HepG2 (cell line): ENCODE results near the gene ENGASE. TPM values are rescaled to one million over a fixed set of nuclear protein-coding genes. Genes with fewer than 3 reads are reported as not detected.
A peak's percentile ranks its signal among the peaks of the same experiment; 100 is the strongest.

Experiments
- DBP ChIP-seq: sonication (generic); formaldehyde crosslinking; IDR thresholded peaks from 2 replicates; pipeline ENCODE4 v1.4.0; 2020; ENCODE audit warnings: missing genetic modification reagents; ENCODE audit errors: not compliant biosample characterization
- HOXD1 ChIP-seq: sonication (generic); formaldehyde crosslinking; IDR thresholded peaks from 2 replicates; pipeline ENCODE4 v1.5.0; 2020; ENCODE audit warnings: missing genetic modification reagents
- JDP2 ChIP-seq: sonication (generic); formaldehyde crosslinking; IDR thresholded peaks from 2 replicates; pipeline ENCODE4 v1.8.1; 2022; ENCODE audit warnings: missing genetic modification reagents, borderline replicate concordance
- KDM4B ChIP-seq: sonication (generic); formaldehyde crosslinking; IDR thresholded peaks from 2 replicates; pipeline ENCODE4 v1.4.0; 2020; ENCODE audit warnings: missing genetic modification reagents
- MAX ChIP-seq: IDR thresholded peaks from 2 replicates; pipeline ENCODE4 v1.6.1; 2012; ENCODE audit warnings: inconsistent platforms
- NCOA5 ChIP-seq: sonication (generic); formaldehyde crosslinking; IDR thresholded peaks from 2 replicates; pipeline ENCODE4 v1.4.0; 2020; ENCODE audit warnings: missing genetic modification reagents
- POLR2G ChIP-seq: fragments of 200-400 bp; formaldehyde crosslinking; IDR thresholded peaks from 2 replicates; pipeline ENCODE4 v1.6.1; 2018; ENCODE audit warnings: mild to moderate bottlenecking, low read depth, low read length, moderate library complexity
- PRPF4 ChIP-seq: fragments of 200-400 bp; formaldehyde crosslinking; IDR thresholded peaks from 2 replicates; pipeline ENCODE4 v1.6.1; 2016; ENCODE audit warnings: low read length, low read depth; ENCODE audit not compliant: poor library complexity, severe bottlenecking
- ZBTB7A ChIP-seq: sonication (generic); formaldehyde crosslinking; IDR thresholded peaks from 2 replicates; pipeline ENCODE4 v1.8.0; 2022; ENCODE audit warnings: mild to moderate bottlenecking, missing genetic modification reagents
- ZNF280B ChIP-seq: sonication (generic); formaldehyde crosslinking; IDR thresholded peaks from 2 replicates; pipeline ENCODE4 v1.5.0; 2020; ENCODE audit warnings: missing genetic modification reagents, mild to moderate bottlenecking, borderline replicate concordance
- ZNF350 ChIP-seq: sonication (generic); formaldehyde crosslinking; IDR thresholded peaks from 2 replicates; pipeline ENCODE4 v1.4.0; 2020; ENCODE audit warnings: mild to moderate bottlenecking, low read depth, missing genetic modification reagents, borderline replicate concordance
- ZNF737 ChIP-seq: sonication (generic); formaldehyde crosslinking; IDR thresholded peaks from 2 replicates; pipeline ENCODE4 v1.5.0; 2020; ENCODE audit warnings: missing genetic modification reagents, mild to moderate bottlenecking, borderline replicate concordance
- polyA plus RNA-seq, 8 experiments: library from polyadenylated mRNA; depleted of rRNA in 3 of 8; stranded (reverse) in 7 of 8; unstranded in 1 of 8; fragments of >200 nt; fragmentation: Illumina TruSeq in 4 of 8; extraction: Trizol in 4 of 8; gene quantifications; 2 replicates each; pipeline versions ENCODE4 v1.2.1 to v1.2.3, GENCODE V29; 2011 to 2016; ENCODE audit warnings: low read depth in 4 of 8, missing spikeins in 1 of 8, mixed read lengths in 1 of 8; ENCODE audit not compliant: insufficient read depth in 1 of 8
- total RNA-seq, 5 experiments: library from RNA; depleted of rRNA; stranded (reverse); fragments of >200 nt; fragmentation: Illumina TruSeq; extraction: Trizol; gene quantifications; 2 replicates each; pipeline ENCODE4 v1.2.3, GENCODE V29; 2016; ENCODE audit warnings: low read depth in 1 of 5
- TF ChIP-seq, protein P1 (sequence below): sonication (generic); formaldehyde crosslinking; IDR thresholded peaks from 2 replicates; pipeline ENCODE4 v1.4.0; 2020; ENCODE audit warnings: mild to moderate bottlenecking, missing genetic modification reagents
- TF ChIP-seq, protein P2 (sequence below): sonication (generic); formaldehyde crosslinking; IDR thresholded peaks from 2 replicates; pipeline ENCODE4 v1.4.0; 2020; ENCODE audit warnings: missing genetic modification reagents
- TF ChIP-seq, protein P3 (sequence below): sonication (generic); formaldehyde crosslinking; IDR thresholded peaks from 2 replicates; pipeline ENCODE4 v1.5.0; 2020; ENCODE audit warnings: missing genetic modification reagents

The ENGASE gene
- total and polyA plus RNA-seq, 2 of the 13 experiments (the other 11 are each of a cell fraction or from before 2014, with no cell fraction given), result 10.6 to 18.1 TPM

DNA sequence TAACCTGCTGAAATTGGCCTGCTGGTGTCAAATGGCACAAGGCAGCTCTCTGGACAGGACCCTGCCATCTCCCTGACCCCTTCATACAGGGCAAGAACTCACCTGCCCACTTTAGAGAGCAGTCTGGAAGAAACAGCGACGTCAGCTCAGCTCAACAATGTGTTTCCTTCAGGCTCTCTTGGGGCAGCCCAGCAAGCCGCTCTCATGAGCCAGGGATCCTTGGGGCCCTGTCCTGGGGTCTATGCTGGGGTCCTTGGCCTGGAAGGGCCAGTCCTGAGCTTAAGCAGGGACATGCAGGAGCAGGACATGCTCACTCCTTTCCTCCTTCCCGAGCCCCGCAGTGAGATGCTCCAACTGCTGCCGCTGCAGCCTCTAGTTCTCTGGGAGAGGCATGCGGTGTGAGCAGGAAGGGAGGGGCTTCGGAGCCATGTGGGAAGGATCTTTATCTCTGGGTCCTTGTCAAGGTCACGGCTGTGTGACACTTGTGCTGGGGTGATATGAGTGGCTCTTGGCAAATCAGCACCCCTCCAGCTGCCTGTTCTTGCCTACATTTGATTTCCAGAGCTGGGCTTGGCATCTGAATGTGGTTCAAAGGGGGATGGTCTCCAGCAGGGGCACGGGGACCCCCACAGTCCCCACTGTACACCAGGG is 47.2 kb upstream of the ENGASE start (continued):
- TF ChIP-seq, protein P1, sequence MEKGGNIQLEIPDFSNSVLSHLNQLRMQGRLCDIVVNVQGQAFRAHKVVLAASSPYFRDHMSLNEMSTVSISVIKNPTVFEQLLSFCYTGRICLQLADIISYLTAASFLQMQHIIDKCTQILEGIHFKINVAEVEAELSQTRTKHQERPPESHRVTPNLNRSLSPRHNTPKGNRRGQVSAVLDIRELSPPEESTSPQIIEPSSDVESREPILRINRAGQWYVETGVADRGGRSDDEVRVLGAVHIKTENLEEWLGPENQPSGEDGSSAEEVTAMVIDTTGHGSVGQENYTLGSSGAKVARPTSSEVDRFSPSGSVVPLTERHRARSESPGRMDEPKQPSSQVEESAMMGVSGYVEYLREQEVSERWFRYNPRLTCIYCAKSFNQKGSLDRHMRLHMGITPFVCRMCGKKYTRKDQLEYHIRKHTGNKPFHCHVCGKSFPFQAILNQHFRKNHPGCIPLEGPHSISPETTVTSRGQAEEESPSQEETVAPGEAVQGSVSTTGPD (CRISPR knock-in tag), result 0 out of 2 replicates have a peak, but pooled peaks have one; percentile 62
- TF ChIP-seq JDP2 (CRISPR knock-in tag) (no peak), MAX (peak; percentile 84), ZNF280B (CRISPR knock-in tag) (peak; percentile 7; the same call in 1 of the 2 replicates), ZBTB7A (CRISPR knock-in tag) (peak; percentile 47; the same call in 1 of the 2 replicates), KDM4B (CRISPR knock-in tag) (peak; percentile 10; the same call in 1 of the 2 replicates), PRPF4 (no peak), ZNF350 (0 out of 2 replicates have a peak, but pooled peaks have one; percentile 32), NCOA5 (CRISPR knock-in tag) (no peak), HOXD1 (no peak; the same call in 1 of the 2 replicates), POLR2G (peak; percentile 99), ZNF737 (0 out of 2 replicates have a peak, but pooled peaks have one; percentile 55), DBP (CRISPR knock-in tag) (no peak)
- TF ChIP-seq, protein P2, sequence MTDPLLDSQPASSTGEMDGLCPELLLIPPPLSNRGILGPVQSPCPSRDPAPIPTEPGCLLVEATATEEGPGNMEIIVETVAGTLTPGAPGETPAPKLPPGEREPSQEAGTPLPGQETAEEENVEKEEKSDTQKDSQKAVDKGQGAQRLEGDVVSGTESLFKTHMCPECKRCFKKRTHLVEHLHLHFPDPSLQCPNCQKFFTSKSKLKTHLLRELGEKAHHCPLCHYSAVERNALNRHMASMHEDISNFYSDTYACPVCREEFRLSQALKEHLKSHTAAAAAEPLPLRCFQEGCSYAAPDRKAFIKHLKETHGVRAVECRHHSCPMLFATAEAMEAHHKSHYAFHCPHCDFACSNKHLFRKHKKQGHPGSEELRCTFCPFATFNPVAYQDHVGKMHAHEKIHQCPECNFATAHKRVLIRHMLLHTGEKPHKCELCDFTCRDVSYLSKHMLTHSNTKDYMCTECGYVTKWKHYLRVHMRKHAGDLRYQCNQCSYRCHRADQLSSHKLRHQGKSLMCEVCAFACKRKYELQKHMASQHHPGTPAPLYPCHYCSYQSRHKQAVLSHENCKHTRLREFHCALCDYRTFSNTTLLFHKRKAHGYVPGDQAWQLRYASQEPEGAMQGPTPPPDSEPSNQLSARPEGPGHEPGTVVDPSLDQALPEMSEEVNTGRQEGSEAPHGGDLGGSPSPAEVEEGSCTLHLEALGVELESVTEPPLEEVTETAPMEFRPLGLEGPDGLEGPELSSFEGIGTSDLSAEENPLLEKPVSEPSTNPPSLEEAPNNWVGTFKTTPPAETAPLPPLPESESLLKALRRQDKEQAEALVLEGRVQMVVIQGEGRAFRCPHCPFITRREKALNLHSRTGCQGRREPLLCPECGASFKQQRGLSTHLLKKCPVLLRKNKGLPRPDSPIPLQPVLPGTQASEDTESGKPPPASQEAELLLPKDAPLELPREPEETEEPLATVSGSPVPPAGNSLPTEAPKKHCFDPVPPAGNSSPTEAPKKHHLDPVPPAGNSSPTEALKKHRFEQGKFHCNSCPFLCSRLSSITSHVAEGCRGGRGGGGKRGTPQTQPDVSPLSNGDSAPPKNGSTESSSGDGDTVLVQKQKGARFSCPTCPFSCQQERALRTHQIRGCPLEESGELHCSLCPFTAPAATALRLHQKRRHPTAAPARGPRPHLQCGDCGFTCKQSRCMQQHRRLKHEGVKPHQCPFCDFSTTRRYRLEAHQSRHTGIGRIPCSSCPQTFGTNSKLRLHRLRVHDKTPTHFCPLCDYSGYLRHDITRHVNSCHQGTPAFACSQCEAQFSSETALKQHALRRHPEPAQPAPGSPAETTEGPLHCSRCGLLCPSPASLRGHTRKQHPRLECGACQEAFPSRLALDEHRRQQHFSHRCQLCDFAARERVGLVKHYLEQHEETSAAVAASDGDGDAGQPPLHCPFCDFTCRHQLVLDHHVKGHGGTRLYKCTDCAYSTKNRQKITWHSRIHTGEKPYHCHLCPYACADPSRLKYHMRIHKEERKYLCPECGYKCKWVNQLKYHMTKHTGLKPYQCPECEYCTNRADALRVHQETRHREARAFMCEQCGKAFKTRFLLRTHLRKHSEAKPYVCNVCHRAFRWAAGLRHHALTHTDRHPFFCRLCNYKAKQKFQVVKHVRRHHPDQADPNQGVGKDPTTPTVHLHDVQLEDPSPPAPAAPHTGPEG (CRISPR knock-in tag), result no peak; the same call in 1 of the 2 replicates
- TF ChIP-seq, protein P3, sequence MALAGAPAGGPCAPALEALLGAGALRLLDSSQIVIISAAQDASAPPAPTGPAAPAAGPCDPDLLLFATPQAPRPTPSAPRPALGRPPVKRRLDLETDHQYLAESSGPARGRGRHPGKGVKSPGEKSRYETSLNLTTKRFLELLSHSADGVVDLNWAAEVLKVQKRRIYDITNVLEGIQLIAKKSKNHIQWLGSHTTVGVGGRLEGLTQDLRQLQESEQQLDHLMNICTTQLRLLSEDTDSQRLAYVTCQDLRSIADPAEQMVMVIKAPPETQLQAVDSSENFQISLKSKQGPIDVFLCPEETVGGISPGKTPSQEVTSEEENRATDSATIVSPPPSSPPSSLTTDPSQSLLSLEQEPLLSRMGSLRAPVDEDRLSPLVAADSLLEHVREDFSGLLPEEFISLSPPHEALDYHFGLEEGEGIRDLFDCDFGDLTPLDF (CRISPR knock-in tag), result no peak
